ENCODE results near the gene RAB4B. TPM values are rescaled to one million over a fixed set of nuclear protein-coding genes. Genes with fewer than 3 reads are reported as not detected.
A peak's percentile ranks its signal among the peaks of the same experiment; 100 is the strongest.

Gene RAB4B
- total and polyA plus RNA-seq, 2 of the 13 experiments (the other 11 are each of a cell fraction or from before 2014, with no cell fraction given): 3.3 to 5.4 TPM

DNA sequence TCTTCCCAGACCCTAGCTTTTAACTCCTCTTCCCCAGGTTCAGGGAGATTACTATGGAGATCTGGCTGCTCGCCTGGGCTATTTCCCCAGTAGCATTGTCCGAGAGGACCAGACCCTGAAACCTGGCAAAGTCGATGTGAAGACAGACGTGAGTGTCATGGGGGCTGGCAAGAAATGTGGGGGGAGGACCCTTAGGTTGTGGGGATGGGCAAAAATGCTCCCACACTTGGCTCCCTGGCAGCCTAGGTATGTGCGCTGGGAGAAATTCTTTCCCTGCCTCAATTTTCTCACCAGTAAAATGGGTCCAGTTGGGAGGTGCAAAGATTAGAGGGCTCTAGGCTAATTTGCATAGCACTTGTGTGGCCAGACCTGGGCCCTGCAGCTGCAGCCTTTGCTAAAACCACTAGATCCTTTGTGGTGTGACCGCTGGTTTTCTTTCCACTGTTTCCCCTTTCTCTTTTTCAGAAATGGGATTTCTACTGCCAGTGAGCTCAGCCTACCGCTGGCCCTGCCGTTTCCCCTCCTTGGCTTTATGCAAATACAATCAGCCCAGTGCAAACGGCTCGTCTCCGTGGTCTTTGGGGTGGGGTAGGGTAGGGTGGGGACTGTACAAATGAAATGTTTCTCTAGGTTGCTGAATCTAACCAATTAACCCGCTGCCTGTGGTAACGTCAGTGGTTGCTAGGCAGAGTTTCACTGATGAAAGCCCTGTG lies 959 bp upstream of the RAB4B start (continued):
- TF ChIP-seq, protein P1, sequence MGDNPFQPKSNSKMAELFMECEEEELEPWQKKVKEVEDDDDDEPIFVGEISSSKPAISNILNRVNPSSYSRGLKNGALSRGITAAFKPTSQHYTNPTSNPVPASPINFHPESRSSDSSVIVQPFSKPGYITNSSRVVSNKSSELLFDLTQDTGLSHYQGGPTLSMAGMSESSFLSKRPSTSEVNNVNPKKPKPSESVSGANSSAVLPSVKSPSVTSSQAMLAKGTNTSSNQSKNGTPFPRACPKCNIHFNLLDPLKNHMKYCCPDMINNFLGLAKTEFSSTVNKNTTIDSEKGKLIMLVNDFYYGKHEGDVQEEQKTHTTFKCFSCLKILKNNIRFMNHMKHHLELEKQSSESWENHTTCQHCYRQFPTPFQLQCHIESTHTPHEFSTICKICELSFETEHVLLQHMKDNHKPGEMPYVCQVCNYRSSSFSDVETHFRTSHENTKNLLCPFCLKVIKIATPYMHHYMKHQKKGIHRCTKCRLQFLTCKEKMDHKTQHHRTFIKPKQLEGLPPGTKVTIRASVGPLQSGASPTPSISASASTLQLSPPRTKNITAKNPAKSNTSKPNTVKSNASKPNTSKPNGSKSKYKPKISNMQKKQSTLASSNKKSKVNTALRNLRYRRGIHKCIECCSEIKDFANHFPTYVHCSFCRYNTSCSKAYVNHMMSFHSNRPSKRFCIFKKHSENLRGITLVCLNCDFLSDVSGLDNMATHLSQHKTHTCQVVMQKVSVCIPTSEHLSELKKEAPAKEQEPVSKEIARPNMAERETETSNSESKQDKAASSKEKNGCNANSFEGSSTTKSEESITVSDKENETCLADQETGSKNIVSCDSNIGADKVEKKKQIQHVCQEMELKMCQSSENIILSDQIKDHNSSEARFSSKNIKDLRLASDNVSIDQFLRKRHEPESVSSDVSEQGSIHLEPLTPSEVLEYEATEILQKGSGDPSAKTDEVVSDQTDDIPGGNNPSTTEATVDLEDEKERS (CRISPR knock-in tag; IDR thresholded peaks at IDR 0.05): no peak
- TF ChIP-seq NR2F1 (CRISPR knock-in tag; IDR thresholded peaks at IDR 0.05): no peak
- TF ChIP-seq ZNF775 (CRISPR knock-in tag; IDR thresholded peaks at IDR 0.05; ENCODE audit: borderline replicate concordance): no peak
- TF ChIP-seq HNF4A (CRISPR knock-in tag; IDR thresholded peaks at IDR 0.05): 0 out of 2 replicates have a peak, but pooled peaks have one; percentile 14
- TF ChIP-seq TEAD3 (CRISPR knock-in tag; optimal IDR thresholded peaks at IDR 0.05; ENCODE audit: borderline replicate concordance): no peak
- no peak for TF ChIP-seq ZNF547 (CRISPR knock-in tag; IDR thresholded peaks at IDR 0.05)
- no peak for TF ChIP-seq ZNF143 (CRISPR knock-in tag; IDR thresholded peaks at IDR 0.05)
- no peak for TF ChIP-seq GPN1 (CRISPR knock-in tag; IDR thresholded peaks at IDR 0.05; ENCODE audit: borderline replicate concordance)
- TF ChIP-seq ZNF510 (CRISPR knock-in tag; IDR thresholded peaks at IDR 0.05; ENCODE audit: low read depth): no peak
- no peak for TF ChIP-seq SNAI1 (CRISPR knock-in tag; IDR thresholded peaks at IDR 0.05; ENCODE audit: borderline replicate concordance)
- peak; percentile 77 for TF ChIP-seq NFYB (CRISPR knock-in tag; IDR thresholded peaks at IDR 0.05)
- no peak for TF ChIP-seq ZFP41 (CRISPR knock-in tag; IDR thresholded peaks at IDR 0.05; ENCODE audit: borderline replicate concordance)
- TF ChIP-seq ZNF605 (CRISPR knock-in tag; IDR thresholded peaks at IDR 0.05): peak; percentile 19; the same call in 1 of the 2 replicates
- no peak for TF ChIP-seq STAT5B (CRISPR knock-in tag; IDR thresholded peaks at IDR 0.05)
- TF ChIP-seq ZNF230 (CRISPR knock-in tag; IDR thresholded peaks at IDR 0.05): no peak
- TF ChIP-seq GATAD2A (CRISPR knock-in tag; IDR thresholded peaks at IDR 0.05): no peak
- TF ChIP-seq, protein P2, sequence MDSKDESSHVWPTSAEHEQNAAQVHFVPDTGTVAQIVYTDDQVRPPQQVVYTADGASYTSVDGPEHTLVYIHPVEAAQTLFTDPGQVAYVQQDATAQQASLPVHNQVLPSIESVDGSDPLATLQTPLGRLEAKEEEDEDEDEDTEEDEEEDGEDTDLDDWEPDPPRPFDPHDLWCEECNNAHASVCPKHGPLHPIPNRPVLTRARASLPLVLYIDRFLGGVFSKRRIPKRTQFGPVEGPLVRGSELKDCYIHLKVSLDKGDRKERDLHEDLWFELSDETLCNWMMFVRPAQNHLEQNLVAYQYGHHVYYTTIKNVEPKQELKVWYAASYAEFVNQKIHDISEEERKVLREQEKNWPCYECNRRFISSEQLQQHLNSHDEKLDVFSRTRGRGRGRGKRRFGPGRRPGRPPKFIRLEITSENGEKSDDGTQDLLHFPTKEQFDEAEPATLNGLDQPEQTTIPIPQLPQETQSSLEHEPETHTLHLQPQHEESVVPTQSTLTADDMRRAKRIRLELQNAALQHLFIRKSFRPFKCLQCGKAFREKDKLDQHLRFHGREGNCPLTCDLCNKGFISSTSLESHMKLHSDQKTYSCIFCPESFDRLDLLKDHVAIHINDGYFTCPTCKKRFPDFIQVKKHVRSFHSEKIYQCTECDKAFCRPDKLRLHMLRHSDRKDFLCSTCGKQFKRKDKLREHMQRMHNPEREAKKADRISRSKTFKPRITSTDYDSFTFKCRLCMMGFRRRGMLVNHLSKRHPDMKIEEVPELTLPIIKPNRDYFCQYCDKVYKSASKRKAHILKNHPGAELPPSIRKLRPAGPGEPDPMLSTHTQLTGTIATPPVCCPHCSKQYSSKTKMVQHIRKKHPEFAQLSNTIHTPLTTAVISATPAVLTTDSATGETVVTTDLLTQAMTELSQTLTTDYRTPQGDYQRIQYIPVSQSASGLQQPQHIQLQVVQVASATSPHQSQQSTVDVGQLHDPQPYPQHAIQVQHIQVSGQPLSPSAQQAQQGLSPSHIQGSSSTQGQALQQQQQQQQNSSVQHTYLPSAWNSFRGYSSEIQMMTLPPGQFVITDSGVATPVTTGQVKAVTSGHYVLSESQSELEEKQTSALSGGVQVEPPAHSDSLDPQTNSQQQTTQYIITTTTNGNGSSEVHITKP (CRISPR knock-in tag; IDR thresholded peaks at IDR 0.05; ENCODE audit: low read depth): no peak
- peak; percentile 100 for TF ChIP-seq RFXANK (CRISPR knock-in tag; IDR thresholded peaks at IDR 0.05)
- TF ChIP-seq KMT2A (CRISPR knock-in tag; IDR thresholded peaks at IDR 0.05): no peak
- 0 out of 2 replicates have a peak, but pooled peaks have one; percentile 22 for TF ChIP-seq ZFP36L1 (CRISPR knock-in tag; IDR thresholded peaks at IDR 0.05)
- no peak for TF ChIP-seq HCFC1 (IDR thresholded peaks at IDR 0.05; ENCODE audit: low read depth, low read length)
- no peak for TF ChIP-seq THAP11 (CRISPR knock-in tag; IDR thresholded peaks at IDR 0.05)
- TF ChIP-seq, protein P3, sequence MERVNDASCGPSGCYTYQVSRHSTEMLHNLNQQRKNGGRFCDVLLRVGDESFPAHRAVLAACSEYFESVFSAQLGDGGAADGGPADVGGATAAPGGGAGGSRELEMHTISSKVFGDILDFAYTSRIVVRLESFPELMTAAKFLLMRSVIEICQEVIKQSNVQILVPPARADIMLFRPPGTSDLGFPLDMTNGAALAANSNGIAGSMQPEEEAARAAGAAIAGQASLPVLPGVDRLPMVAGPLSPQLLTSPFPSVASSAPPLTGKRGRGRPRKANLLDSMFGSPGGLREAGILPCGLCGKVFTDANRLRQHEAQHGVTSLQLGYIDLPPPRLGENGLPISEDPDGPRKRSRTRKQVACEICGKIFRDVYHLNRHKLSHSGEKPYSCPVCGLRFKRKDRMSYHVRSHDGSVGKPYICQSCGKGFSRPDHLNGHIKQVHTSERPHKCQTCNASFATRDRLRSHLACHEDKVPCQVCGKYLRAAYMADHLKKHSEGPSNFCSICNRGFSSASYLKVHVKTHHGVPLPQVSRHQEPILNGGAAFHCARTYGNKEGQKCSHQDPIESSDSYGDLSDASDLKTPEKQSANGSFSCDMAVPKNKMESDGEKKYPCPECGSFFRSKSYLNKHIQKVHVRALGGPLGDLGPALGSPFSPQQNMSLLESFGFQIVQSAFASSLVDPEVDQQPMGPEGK (CRISPR knock-in tag; IDR thresholded peaks at IDR 0.05): peak; percentile 64
- peak; percentile 73 for TF ChIP-seq NFYC (CRISPR knock-in tag; IDR thresholded peaks at IDR 0.05)
